ENCODE measurements around the gene HYI.
"Not testable (repeated sequence)": the region's sequence is repeated elsewhere in the genome, so short reads cannot be mapped to it uniquely, and the experiment has no call there.

Gene HYI

DNA sequence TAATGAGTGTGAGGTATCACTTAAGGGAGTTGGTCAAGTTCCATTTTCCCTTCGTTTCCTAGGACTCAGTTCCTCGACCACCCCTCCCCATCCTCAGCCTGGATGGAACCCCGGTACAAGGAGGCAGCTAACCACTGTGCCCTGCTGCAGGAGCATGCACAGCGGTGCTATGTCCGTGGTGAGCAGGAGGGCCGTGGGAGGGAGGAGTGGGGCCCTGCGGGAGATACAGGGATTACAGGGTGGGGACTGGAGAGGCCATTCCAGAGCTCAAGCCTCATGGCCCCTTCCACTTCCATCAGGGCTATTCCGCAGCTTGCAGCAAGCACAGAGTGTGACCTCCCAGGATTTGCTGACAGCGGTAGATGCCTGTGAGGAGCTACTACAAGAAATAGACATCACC lies 25.8 kb downstream of the HYI start:
- DNase-seq (ENCODE audit: low read depth, low spot score): no peak

DNA sequence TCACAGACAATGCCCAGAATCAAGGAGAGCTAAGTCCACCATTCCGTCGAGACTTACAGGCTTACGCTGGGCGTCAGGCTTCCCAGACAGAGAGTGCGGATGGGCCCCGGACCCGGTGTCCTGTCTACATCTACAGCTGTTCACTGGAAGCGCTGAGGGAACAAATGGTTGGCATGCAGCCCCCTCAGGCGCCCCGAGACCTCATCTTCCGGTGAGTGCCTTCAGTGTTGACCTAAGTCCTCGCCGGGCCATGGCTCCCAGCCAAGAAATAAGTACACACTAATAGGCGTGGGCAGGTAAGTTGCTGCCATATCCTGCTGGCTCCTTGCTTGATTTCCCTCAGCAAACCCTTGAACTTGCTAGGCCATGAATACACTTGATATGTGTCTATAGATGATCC lies 26.2 kb downstream of the HYI start:
- DNase-seq (ENCODE audit: low read depth, low spot score): no peak

DNA sequence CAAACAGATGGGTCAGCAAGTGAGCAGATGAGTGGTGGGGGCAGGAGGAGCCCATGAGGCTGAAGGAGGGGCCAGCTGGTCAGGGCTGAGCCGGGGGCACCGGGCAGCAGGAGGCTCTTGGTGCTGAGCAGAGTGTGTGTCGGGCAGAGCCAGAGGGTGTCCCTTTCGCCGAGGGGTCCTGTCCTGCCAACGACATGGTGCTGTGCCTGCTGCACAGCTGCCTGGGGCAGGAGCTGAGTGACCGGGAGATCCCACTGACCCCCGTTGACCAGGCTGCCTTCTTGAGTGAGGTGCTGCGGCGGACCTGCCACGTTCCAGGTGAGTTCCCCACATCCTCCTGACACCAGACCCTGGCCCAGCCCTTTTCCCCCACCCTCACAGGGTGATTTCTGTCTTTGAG lies 27.5 kb downstream of the HYI start:
- DNase-seq (ENCODE audit: low read depth, low spot score): no peak

DNA sequence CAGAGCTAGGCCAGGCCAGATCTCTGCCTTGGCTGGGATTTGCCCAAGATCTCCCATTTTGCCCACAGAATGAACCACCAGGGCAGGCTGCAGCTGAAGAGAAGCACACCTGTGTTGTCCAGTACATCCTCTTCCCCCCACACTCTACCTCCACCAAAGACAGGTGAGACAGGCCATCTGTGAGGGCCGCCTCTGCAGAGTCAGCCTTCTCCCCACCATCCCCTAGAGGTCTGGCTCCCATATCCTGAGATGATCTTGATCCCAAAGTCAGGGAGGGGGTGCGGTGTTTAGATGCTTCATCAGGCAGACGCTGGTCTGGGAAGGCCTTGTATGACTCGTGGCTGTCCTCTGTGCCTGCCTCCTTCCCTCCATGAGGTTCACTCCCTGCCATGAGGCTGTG lies 28.7 kb downstream of the HYI start:
- DNase-seq (ENCODE audit: low read depth, low spot score): no peak

DNA sequence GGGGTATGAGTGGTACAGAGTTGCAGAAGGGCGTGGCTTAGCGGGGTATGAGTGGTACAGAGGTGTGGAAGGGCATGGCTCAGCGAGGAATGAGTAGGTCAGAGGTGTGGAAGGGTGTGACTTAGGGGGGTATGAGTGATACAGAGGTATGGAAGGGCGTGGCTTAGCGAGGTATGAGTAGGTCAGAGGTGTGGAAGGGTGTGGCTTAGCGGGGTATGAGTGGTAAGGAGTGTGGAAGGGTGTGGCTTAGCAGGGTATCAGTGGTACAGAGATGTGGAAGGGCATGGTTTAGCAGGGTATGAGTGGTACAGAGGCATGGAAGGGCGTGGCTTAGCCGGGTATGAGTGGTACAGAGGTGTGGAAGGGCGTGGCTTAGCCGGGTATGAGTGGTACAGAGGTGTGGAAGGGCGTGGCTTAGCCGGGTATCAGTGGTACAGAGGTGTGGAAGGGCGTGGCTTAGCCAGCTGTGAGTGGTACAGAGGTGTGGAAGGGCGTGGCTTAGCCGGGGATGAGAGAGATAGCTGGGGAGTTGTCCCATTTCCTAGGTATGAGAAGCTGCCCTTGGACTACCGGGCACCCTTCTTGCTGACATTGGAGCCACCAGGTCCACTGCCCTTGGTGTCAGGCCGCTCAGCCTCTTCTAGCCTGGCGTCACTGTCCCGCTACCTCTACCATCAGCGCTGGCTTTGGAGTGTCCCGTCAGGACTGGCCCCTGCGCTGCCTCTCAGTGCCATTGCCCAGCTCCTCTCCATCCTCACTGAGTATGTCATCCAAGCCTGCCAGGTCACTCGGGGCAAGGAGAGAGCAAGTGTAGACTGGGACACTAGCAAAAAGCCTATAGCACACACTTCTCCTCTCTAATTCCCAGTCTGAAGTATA lies 29.8 kb downstream of the HYI start:
- no peak for DNase-seq (ENCODE audit: low read depth, low spot score)

DNA sequence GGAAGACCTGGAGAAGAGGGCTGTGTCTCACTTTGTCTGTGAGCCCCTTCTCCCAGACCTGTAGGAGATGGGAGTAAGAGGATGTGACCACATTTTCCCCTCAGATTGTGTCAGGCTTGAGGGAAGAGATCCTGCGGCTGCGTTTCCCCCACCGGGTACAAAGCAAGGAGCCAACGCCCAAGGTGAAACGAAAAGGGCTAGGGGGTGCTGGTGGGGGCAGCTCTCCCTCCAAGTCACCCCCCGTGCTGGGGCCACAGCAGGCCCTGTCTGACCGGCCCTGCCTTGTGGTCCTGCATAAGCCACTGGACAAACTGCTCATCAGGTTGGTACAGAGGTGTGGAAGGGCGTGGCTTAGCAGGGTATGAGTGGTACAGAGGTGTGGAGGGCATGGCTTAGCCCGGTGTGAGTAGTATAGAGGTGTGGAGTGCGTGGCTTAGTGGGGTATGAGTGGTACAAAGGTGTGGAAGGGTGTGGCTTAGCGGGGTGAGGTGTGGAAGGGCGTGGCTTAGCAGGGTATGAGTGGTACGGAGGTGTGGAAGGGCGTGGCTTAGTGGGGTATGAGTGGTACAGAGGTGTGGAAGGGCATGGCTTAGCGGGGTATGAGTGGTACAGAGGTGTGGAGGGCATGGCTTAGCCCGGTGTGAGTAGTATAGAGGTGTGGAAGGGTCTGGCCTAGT lies 30.6 kb downstream of the HYI start:
- DNase-seq (ENCODE audit: low read depth, low spot score): no peak

DNA sequence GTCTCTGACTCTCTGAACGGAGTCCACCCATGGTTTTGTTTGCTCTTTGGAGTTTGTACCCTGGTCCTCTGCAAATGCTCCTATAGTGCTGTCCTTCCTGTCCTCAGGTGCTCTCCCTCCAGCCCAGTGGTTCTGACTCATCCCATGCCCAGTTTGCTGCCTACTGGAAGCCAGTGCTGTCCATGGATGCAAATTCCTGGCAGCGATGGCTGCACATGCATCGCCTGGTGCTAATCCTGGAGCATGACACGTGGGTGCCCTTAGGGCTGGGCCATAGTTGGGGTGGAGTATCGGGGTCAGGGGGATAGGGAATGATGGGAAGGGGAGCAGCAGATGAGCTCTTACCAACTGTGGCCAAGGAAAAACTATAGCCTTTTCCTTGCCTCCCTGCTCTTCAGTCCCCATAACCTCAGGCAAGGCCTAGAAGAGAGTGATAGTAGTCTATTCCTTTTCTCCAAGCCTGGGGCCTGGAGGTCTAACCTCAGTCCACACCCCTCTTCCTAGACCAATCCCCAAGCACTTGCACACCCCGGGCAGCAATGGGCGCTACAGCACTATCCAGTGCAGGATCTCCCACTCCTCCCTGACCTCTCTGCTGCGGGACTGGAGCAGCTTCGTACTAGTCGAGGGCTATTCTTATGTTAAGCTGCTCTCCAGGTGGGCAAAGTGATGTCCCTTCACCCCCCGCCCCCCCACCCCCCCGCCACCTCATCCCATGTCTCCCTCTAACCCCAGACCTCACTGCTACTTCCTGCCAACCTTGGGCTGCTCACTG lies 31.6 kb downstream of the HYI start:
- DNase-seq (ENCODE audit: low read depth, low spot score): no peak

DNA sequence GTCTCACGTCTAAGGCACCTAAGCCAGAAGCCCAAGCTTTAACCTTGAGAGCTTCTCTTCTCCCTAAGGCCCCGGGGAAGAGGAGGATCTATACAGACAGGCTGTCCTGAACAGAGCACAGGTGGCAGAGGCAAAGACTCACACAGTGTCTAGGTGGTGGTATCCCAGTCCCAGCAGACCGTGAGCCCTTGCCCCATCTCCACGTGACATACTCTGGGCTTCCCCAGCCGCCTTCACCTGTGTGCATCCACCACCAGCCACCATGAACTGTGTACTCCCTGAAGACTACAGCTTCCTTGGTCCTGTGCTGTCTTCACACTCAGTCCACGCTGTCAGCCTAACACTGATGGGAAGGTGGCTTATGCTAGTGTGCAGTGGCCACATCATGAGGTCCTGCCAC lies 32.3 kb downstream of the HYI start:
- DNase-seq (ENCODE audit: low read depth, low spot score): no peak

DNA sequence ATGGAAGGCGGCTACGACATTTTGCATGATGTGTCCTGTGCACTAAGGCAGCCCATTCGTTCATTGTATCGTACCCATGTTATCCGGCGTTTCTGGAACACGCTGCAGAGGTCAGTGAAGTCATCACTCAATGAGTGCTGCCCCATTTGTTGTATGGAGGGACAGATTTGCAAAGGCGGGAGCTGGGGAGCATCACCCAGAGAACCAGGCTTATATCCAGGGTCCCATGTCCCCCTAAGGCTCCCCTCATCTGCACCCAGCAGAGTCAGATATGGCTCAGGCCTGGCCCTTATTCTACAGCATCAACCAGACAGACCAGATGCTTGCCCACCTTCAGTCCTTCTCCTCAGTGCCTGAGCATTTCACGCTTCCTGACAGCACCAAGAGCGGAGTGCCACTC lies 32.9 kb downstream of the HYI start:
- DNase-seq (ENCODE audit: low read depth, low spot score): no peak

DNA sequence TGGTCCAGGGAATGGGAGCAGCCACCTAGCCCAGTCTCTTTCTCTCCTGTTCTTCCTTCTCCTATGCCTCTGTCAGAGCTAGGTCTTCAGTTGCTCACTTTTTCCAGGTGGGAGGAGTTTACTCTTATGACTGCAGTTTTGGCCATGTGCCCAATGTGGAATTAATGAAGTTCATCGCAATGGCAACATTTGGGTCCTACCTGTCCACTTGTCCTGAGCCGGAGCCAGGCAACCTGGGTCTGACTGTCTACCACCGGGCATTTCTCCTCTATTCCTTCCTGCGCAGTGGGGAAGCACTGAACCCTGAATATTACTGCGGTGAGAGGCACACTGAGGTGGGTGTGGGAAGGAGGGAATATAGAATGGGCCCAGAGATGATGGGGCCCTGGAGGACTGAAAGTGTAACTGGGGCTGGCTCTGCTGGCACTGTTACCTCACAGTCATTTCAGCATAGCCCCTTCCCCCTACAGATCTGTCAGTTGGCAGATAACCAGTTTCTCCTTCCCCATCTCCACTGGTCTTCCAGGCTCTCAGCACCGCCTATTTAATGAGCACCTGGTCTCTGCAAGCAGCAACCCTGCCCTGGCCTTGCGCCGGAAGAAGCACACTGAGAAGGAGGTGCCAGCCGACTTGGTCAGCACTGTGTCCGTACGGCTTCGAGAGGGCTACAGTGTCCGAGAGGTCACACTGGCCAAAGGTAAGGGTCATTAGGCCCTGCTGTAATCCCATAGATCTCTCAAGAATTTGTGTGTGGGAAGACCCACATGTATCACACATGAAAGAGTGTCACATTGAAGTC lies 33.9 kb downstream of the HYI start:
- DNase-seq (ENCODE audit: low read depth, low spot score): no peak

DNA sequence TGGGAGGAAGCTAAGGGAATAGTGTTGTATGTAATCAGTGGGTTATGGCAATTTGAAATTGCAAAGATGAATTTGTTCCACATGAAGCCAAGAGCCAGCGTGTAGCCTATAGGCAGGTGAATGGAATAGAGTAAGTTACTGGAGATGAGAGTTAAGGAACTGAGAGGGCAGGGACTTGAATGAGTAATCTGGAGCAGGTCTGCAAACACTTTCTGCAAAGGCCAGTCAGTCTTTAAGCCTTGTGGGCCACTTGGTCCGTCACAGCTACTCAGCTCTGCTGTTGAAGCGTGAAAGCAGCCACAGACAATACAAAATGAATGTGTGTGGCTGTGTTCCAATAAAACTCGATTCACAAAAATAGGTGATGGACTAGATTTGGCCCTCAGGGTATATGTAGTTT lies 34.9 kb downstream of the HYI start:
- no peak for DNase-seq (ENCODE audit: low read depth, low spot score)

DNA sequence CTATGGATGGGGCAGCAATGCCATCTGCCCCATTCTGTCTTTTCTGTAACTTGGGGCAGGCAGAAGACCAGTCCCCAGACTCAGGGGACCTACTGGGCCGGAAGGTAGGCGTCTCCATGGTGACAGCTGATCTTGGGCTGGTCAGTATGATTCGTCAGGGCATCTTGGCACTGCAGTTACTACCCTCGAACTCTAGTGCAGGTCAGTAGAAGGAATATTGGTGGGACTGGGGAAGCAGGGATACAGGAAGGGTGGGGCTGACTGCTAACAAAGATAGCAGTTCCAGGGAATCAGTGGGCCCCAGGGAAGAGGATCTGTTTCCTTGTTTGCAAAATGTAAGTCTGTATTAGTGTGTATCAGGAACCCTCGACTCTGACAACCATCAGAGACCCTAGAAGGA lies 37.8 kb downstream of the HYI start:
- no peak for DNase-seq (ENCODE audit: low read depth, low spot score)

DNA sequence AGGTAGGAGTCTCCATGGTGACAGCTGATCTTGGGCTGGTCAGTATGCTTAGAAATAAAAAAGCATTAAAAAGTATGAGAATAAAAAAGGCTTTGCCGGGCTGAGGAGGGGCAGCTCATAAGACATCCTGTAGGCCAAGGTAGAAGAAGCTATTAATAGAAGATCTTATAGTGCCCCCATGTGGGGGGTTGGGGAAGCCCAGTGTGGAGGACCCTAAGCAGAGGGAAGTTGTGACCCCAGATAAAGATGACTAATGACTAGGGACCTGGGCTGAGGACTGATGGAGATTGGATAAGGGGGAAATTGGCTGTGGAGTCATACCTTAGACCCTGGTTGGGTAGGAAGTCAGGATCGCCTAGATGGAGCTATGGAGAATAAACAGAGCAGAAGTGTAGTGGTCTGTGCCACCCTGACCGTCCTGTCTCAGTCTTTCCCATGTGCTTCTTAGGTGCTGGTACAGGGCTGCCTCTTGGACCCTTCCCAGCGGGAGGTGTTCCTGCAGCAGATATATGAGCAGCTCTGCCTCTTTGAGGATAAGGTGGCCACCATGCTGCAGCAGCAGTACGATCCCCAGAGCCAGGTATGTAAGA lies 39.0 kb downstream of the HYI start:
- peak; percentile 9 for DNase-seq (ENCODE audit: low read depth, low spot score)

DNA sequence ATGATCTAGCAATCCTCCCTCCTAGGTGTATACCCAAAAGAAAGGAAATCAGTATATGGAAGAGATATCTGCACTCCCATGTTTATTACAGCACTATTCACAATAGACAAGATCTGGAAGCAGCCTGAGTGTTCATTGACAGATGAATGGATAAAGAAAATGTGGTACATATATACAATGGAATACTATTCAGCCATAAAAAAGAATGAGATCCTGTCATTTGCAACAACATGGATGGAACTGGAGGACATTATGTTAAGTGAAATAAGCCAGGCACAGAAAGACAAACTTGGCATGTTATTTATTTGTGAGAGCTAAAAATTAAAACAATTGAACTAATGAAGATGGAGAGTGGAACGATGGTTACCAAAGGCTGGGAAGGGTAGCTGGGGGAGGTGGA lies 40.3 kb downstream of the HYI start:
- DNase-seq (ENCODE audit: low read depth, low spot score): not testable (repeated sequence)

DNA sequence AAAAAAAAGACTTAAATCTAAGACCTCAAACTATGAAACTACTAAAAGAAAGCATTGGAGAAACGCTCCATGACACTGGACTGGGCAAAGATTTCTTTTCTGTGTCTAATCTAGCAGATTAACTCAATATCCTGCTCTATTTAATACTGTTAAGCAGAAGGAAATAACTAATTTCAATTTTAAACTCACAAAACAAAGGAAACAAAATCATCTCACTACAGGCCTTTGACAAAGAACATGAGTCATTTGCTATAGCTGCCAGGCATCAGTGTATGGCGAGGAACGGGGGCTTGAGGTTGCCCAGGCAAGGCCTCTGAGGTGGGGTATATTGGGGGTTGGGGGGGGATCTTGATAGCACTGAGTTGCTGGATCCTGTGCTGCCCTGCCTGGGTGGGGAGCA lies 43.2 kb downstream of the HYI start:
- no peak for DNase-seq (ENCODE audit: low read depth, low spot score)

DNA sequence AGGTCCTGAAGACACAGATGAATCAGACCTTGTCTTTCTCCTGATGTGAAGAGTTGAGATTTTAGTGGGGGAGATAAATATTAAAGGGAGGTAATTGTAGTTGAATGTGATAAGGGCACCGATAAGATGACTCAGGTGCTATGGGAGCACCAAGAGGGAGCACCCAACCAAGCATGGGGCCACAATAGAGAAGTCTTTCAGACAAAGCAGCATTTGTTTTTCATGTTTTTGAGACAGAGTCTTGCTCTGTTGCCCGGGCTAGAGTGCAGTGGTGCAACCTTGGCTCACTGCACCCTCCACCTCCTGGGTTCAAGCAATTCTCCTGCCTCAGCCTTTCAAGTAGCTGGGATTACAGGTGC lies 47.9 kb downstream of the HYI start:
- DNase-seq (ENCODE audit: low read depth, low spot score): no peak

DNA sequence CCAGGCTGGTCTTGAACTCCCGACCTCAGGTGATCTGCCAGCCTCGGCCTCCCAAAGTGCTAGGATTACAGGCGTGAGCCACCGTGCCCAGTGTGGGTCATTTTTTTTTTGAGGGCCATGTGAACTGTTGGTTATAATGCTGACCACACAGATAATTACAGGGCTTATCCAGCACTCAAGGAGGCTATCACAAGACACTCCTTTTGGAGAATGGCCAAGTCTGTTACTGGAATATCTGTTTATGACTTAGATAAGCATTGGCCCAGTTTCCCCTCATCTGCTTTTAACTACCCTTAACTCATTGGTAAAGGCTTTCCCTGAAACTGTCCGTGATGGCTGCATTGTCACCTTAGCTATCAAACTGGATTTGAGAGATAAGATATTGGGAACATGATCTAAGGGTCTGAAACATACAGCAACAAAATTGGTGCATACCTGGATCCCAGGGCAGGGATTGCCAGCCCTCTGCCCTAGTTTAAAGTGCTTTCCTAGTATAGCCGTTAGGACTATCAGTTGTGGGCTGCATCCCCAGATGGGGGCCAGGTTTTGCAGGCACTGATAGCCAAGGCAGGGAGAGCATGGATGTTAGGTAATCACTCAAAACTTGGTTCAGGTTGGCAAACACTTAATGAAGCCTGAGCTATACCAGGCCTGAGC lies 48.4 kb downstream of the HYI start:
- no peak for DNase-seq (ENCODE audit: low read depth, low spot score)

DNA sequence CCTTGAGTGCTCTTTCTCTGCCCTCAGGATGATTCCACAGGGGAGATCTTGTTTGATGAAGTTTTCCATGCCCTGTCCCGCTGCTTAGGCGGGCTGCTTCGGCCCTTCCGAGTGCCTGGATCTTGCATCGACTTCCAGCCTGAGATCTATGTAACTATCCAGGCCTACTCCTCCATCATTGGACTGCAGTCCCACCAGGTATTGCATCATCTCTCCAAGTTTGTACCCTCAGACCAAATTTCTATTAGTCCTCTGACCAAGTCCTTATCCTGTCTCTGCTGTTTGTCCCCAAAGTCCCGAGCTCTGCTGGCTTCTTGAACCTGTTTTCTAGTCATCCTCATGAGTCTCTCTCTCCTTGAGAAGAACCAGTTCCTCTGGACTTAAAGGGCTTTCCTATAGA lies 49.4 kb downstream of the HYI start:
- no peak for DNase-seq (ENCODE audit: low read depth, low spot score)

DNA sequence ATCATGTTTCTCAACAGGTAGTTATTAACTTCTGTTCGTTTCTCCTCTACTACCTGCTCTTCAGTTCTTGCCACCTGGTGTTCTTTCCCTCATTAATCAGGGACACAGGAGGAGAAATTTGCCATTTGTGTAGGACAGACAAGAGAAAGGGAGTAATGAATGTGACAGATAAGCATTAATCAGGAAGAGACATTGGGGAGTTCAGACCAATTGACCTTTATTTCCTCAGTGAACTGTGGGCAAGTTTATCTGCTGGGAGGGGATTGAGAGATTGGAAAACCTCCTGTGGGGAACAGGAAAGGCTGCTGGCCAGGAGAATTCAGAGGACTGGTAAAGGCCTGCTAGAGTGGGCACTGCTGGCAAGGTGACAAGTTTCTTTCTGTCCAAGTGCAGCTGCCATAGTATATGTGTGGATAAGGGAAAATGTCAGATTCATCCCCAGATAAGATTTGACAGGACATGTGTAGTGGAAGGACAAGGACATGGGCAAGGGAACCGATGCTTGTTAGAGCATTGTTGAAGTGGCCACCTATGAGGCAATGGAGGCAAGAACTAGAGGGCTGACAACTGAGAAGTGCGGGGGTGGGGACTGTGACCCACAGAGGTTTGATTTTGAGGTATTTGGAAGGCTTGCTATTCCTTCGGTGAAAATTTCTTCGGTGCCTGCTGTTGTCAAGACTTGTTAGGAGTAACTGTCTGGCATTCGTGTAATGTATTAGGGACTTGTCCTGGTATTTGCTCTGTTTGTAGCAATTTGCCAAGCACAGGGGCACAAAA lies 51.5 kb downstream of the HYI start:
- no peak for DNase-seq (ENCODE audit: low read depth, low spot score)
